Measurements from ENCODE around the gene TIGD4. TPM values are rescaled to one million over a fixed set of nuclear protein-coding genes. Genes with fewer than 3 reads are reported as not detected.

TIGD4 gene
- total and polyA plus RNA-seq, 8 donors: 0.38 to 2.0 (median 1.4) TPM

DNA sequence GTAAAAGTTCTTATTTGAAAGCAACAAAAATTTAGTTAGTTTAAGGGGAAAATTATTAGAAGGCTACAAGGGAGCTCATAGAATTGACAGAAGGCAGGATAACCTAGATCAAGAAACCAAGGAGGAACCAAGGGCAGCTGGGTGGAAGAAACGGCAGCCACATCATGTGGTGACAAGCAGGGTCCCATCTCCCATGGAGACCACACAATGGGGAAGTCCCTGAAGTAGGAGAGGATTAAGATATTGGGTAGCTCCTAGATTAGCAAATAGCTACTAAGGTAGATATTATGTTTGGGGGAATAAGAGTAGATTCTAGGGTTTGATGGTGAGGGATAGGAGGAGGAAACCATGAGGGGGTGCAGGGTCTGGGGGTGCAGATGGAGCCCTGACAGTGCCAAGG is 51.7 kb downstream of the TIGD4 start:
- TF ChIP-seq, protein P1, sequence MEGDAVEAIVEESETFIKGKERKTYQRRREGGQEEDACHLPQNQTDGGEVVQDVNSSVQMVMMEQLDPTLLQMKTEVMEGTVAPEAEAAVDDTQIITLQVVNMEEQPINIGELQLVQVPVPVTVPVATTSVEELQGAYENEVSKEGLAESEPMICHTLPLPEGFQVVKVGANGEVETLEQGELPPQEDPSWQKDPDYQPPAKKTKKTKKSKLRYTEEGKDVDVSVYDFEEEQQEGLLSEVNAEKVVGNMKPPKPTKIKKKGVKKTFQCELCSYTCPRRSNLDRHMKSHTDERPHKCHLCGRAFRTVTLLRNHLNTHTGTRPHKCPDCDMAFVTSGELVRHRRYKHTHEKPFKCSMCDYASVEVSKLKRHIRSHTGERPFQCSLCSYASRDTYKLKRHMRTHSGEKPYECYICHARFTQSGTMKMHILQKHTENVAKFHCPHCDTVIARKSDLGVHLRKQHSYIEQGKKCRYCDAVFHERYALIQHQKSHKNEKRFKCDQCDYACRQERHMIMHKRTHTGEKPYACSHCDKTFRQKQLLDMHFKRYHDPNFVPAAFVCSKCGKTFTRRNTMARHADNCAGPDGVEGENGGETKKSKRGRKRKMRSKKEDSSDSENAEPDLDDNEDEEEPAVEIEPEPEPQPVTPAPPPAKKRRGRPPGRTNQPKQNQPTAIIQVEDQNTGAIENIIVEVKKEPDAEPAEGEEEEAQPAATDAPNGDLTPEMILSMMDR (IDR thresholded peaks at IDR 0.05): no peak
- H3K9me3 ChIP-seq: no peaks in the 10 kb centered on the region
- H3K27ac ChIP-seq: no peak overlapping the region
- H3K4me1 ChIP-seq: no peaks in the 10 kb centered on the region
- no peaks in the 10 kb centered on the region for H3K27me3 ChIP-seq
- no peak overlapping the region for H3K4me3 ChIP-seq
- no peak for ATAC-seq
- intact Hi-C loops (cut with DNase I): no loop called here
- no peak for DNase-seq
- H3K36me3 ChIP-seq: no peaks in the 10 kb centered on the region

GRCh38 chr4:152724494-152724893 is 55.0 kb downstream of the TIGD4 start:
- Histone ChIP-seq H3K4me1 (no peaks in the 10 kb centered on the region), H3K4me3 (no peak overlapping the region), H3K9me3 (no peaks in the 10 kb centered on the region), H3K36me3 (no peaks in the 10 kb centered on the region), H3K27ac (no peak overlapping the region), H3K27me3 (no peaks in the 10 kb centered on the region)
- TF ChIP-seq, protein P1 (IDR thresholded peaks at IDR 0.05): no peak
- intact Hi-C loops (cut with DNase I): no loop called here
- DNase-seq (no peak), ATAC-seq (no peak)

GRCh38 chr4:152723236-152723635 is 56.3 kb downstream of the TIGD4 start:
- ATAC-seq (no peak), DNase-seq (no peak)
- Histone ChIP-seq H3K9me3 (no peaks in the 10 kb centered on the region), H3K27me3 (no peaks in the 10 kb centered on the region), H3K27ac (no peak overlapping the region), H3K4me3 (no peak overlapping the region), H3K4me1 (no peaks in the 10 kb centered on the region), H3K36me3 (no peaks in the 10 kb centered on the region)
- intact Hi-C loops (cut with DNase I): no loop called here
- TF ChIP-seq, protein P1 (IDR thresholded peaks at IDR 0.05): no peak

DNA sequence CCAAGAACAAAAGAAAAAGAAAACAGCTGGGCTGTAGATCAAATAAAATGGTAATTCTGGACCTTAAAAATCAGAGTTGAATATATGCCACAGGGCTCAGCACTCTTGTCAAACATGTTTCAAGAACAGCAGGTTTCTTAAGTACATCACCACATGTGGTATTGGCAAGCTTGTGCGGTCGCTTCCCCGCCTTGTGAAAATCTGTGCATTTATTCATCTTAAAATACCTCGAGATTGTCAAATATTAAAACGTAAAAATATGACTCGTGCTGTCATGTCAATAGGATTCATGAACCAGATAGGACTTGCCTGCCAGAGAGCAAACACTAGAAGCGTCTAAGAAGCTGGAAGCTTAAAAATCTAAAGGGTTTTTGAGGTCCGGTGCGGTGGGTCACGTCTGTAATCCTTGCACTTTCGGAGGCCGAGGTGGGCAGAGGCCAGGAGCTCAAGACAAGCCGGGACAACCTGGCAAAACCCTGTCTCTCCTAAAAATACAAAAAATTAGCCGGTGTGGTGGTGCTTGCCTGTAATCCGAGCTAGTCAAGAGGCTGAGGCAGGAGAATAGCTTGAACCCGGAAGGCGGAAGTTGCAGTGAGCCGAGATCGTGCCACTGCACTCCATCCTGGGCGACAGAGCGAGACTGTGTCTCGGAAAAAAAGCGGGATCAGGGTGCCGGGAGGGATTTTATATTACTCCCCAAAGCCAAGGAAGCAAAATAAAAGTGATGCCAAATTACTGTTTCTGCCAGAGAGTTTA is 59.6 kb downstream of the TIGD4 start:
- Histone ChIP-seq H3K4me1 (no peaks in the 10 kb centered on the region), H3K27ac (no peak overlapping the region), H3K36me3 (no peaks in the 10 kb centered on the region), H3K27me3 (no peaks in the 10 kb centered on the region), H3K4me3 (peak overlapping the region in 1 of 2 donors; percentile 14), H3K9me3 (no peaks in the 10 kb centered on the region)
- peak; percentile 86 for ATAC-seq
- intact Hi-C loops (cut with DNase I): no loop called here
- TF ChIP-seq, protein P1 (IDR thresholded peaks at IDR 0.05): no peak
- DNase-seq: peak in 2 of 4 donors; percentile 8 to 26

Other genes starting within 250 kb of the TIGD4 start
- 10 to 100 TPM; 33.6 to 35.2 TPM for gene FBXW7, start 243.6 kb downstream of the TIGD4 start, total RNA-seq
- gene FBXW7, start 243.6 kb downstream of the TIGD4 start, polyA plus RNA-seq (ENCODE audit: insufficient read length in 6 of 6): 10 to 100 TPM; 29.0 to 39.7 (median 35.6) TPM
- 10 to 100 TPM in 1 of 2 donors, 1 to 10 TPM in 1; 6.7 to 21.9 TPM for gene TMEM154, start 99.7 kb downstream of the TIGD4 start, total RNA-seq
- 1 to 10 TPM; 1.5 to 2.7 (median 2.4) TPM for gene TMEM154, start 99.7 kb downstream of the TIGD4 start, polyA plus RNA-seq (ENCODE audit: insufficient read length in 6 of 6)
- 10 to 100 TPM; 34.7 to 36.4 TPM for gene ARFIP1, start 224 bp upstream of the TIGD4 start, total RNA-seq
- 10 to 100 TPM; 41.7 to 48.9 (median 46.9) TPM for gene ARFIP1, start 224 bp upstream of the TIGD4 start, polyA plus RNA-seq (ENCODE audit: insufficient read length in 6 of 6)
- gene FHDC1, start 156.6 kb upstream of the TIGD4 start, total RNA-seq: 10 to 100 TPM; 22.4 to 32.9 TPM
- gene FHDC1, start 156.6 kb upstream of the TIGD4 start, polyA plus RNA-seq (ENCODE audit: insufficient read length in 6 of 6): 10 to 100 TPM in 4 of 6 donors, 1 to 10 TPM in 2; 9.0 to 11.3 (median 10.2) TPM